ENCODE data around the gene ARHGAP19.

ARHGAP19 gene

DNA sequence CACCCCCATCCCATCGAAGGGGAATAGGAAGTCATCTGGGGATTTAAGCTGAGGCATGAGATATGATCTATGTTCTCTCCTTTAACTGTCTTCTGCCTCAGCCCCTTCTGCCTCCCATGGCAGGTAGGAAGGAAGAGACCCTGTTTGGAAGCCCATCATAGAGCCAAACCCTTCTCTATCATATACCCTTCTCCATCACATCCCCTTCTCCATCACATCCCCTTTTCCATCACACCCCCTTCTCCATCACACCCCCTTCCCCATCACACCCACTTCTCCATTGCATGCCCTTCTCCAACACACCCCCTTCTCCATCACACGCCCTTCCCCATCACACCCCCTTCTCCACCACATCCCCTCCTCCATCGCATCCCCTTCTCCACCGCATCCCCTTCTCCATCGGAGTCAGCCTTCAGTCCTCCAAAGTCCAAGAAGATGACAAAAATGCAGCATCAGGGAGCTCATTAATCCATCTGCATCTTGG is 99.4 kb downstream of the ARHGAP19 start:
- no peak for DNase-seq (ENCODE audit: low spot score)

DNA sequence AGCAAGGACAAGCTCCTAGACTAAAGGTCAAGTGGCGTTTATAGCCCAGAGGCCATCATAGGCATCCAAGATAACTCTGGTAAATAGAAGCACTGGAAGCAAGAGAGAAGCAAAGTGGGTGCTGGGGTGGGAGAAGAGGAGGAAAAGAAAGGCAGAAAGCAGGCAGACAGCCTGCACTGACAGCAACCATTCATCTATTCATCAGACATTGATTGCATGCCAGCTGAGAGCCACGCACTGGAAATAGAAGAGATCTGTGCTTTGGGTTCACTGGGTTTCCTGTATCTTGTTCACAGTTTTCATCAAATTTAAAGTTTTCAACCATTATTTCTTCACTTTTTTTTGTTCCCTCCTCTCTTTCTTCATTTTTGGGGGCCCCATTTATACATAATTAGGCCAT is 102.0 kb downstream of the ARHGAP19 start:
- no peak for DNase-seq (ENCODE audit: low spot score)

DNA sequence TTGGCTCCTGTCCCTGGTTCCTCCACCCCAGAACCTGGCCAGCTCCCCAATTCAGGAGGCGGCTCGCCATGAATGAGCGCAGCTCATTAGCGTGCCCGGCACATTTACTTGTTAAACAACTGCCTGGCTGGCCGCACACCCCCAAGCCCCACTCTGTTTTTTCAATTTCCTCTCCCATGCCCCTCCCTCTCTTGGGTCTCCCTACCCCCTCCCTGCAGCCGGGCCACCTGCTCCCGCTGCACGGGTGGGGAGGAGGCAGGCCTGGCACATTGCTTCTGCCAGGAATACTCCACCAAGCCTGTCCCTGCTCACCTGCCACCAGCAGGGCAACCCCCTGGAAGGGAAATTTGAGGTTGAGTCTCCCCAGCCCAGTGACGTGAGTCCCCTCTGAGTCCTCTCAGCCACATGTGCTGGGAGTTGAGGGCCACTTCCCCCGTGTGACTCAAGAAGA is 104.2 kb downstream of the ARHGAP19 start:
- DNase-seq (ENCODE audit: low spot score), result no peak

DNA sequence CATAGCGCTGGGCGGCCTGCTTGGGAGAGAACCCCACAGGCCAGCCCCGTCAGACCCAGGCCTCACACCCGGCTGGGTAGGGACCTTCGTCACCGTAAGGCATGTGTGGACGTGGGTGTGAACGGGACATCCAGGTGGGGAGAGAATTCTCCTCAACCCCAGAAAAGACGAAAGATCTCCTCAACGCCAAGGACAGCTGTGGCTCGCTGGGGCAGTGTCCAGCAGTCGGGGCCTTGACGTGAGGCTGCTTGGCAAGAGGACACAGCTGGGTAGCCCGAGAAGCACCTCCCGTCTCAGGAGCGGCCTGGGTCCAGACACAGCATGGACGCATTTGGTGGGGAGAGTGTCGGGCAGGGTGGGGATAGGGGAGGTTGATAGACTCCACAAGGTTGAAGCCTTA is 105.5 kb downstream of the ARHGAP19 start:
- DNase-seq (ENCODE audit: low spot score), result no peak

DNA sequence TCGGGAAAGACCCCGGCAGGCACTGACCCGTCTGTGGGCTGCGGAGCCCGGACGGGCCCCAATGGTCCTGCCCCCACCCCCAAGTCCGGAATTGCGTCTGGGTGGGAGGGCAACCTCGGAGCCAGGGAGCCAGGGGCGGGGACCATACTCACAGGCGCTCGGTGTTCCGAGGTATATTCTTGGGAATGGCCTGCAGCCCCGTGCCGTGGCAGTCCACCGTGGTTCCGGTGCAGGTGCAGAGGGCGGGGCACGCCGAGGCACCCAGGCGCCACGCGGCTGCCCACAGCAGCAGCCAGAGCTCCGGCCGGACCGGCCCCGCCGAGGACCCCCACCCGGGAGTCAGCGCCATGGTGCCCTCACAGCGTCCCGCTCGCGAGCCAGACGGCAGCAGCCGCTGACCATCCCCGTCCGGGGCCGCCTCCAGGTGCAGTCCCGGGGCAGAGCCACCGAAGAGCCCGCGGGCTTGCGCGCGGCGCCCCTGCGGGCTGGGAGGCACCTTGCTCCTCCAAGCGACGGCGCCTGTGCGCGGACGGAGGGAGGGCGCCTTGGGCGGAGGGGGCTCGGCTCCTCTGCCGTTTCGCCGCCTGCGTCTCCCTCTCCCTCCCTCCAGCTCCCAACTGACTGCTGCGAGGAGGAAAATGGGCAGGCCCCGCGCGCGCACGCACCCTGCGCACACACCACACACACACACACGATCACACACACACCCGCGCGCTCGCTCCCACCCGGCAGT is 106.9 kb downstream of the ARHGAP19 start, which contains the start of gene SLIT1:
SLIT1 (minus strand) TSS at position 634 of the 733 bp plus-strand sequence; CDS start at position 349, 285 bp downstream.
- no peak for DNase-seq (ENCODE audit: low spot score)

DNA sequence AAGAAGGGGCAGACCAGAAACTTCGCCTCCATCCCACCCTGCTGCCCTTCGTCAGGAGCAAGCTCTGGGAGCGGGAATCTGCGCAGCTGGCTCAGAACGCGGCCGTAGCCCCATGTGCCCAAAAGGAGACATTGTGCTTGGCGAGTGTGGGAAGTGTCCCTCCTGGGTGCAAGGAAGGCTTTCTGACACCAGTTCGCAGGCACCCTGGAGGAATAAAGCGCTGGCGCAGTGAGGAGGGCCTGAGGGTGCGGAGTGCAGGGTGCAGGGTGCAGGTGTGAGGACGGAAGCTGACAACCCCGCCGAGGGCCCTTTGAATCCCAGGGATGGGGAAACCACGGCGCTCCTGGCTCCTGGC is 107.5 kb downstream of the ARHGAP19 start:
- no peak for DNase-seq (ENCODE audit: low spot score)

DNA sequence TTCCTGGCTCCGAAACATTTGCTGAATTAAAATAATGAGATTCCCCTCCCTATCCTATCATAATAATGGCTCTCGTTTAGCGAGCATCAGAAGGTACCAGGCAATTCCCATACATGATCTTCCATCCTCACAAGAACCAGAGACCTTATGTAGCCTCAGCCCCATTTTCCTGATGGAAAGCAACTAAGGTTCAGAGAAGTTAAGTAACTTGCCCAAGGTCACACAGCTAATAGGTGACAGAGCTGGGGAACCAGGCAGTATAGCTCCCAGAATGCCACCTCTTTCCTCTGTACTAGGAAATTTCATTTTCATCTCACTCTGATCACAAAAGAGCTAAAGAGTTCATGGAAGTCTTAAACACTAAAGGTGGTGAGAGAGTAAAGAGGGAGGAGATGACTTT is 109.1 kb downstream of the ARHGAP19 start:
- DNase-seq (ENCODE audit: low spot score), result no peak

DNA sequence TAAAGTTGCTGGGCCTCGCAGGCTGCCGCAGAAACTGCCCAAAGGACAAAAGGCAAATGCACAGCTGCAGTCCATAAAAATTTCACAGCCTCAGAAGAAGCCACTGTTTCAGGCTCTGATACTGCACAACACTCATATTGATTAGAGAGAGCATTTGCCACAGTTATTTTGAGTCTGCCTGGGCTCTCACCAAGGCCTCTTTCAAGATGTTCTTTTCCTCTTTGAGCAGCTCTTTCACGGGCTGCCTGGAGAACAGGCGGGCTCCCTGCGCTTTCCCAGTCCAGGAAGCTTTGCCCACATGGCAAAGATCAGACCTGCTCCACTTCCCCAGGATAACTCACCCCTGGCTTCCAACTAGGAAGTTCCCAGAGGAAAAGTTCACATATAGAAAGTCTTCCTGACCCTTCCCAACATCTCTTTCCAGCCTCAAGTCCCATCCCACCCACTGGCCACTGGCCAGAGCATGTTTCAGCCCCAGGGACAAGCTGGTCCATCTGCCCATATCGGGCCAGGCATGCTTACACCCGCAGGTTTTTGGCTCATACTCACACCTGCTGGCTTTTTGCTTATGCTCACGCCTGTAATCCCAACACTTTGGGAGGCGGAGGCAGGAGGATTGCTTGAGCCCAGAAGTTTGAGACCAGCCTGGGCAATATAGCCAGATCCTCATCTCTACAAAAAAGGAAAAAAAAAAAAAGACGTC is 110.0 kb downstream of the ARHGAP19 start:
- DNase-seq (ENCODE audit: low spot score), result no peak

DNA sequence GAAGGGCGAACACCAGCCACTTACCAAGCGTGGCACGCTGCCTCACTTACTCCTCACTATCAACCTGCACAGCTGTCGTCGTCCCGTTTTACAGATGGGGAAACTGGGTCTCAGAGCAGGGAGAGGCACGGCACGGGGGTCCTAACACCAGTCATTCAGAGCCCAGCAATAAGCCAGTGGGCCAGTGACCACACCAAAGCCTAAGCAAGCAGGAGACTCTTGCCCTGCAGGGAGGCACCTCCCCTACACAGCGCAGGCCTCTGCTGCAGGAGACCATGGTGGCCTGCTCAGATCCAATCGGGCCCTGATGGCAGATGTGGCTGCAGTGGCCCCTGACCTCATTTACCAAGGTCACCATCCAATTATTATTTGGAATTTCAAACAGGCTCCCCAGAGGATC is 111.5 kb downstream of the ARHGAP19 start:
- DNase-seq (ENCODE audit: low spot score), result no peak

DNA sequence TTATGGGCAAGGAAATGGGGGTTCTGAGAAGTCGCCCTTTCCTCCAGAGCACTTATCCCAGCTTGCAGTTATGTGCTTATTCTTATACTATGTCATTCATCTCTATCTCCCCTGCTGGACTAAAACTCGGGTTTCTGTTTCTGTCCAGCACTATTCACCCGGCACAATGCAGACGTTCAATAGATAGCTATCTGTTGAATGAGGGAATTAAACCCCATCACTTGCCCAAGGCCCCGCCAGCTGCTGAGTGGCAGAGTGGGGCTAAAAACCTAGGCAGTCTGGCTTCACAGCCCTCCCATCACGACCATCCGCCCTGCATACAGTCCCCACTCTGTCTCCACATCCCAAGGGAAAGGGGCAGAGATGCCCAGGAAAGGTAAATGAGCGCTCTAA is 112.1 kb downstream of the ARHGAP19 start:
- DNase-seq (ENCODE audit: low spot score), result no peak

DNA sequence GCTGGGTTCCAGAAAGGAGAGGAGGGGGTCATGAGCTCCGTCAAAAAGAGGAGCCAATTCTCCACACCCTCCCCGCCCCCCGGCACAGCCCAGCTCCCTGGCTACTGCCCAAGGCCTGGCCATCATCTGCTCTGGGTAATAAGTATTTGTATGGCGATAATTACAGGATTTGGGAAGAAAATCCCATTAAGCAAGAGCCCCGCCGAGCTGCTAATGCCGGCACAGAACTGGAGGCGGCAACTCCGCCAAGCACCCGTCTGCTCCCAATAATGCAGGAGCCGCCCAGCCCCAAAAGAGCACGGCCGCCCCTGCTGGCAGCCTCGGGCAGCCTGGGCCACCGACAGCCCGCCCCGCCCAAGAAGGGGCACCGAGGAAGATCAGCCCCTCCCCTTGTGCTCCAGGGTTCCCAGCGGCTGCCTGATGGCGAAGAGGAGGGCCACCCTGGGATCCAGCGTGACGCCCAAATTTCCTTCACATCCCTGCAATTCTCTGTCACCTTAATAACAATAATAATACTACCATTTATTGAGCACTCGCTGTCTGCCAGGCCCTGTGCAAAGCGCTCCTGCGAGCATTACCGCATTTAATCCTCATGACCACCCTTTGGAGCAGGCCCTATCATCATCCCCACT is 112.6 kb downstream of the ARHGAP19 start:
- DNase-seq (ENCODE audit: low spot score), result no peak

DNA sequence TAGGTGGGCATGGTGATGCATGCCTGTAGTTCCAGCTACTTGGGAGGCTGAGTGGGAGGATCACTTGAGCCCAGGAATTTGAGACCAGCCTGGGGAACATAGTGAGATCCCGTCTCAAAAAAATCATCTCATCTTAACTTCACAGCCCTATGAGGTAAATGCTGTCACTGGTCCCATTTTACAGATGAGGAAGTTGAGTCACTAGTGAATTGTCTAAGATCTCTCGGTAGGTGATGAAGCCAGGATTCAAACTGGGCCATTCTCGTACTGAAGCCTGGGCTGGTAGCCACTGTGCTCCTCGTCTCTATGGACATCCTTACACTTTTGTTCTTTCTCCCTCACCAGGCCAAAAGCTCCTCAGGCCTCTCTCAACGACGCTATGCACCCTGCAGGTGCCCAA is 113.1 kb downstream of the ARHGAP19 start:
- no peak for DNase-seq (ENCODE audit: low spot score)

DNA sequence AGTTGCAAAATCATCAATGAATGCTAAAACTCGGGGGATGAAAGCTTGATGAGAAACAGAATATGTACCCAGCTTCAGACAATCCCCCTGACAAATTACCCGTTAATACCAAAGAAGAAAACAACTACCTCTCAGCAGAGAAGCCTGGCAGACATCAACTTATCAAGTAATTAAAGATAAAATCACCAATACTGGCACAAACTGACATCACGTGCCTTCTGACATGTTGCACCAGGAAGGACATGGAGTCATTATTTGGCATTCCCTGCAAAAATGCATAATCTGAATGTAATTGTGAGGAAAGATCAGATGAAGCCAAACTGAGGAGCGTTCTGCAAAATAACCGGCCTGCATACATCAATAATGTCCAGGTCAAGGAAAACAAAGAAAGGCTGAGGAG is 114.4 kb downstream of the ARHGAP19 start:
- no peak for DNase-seq (ENCODE audit: low spot score)

DNA sequence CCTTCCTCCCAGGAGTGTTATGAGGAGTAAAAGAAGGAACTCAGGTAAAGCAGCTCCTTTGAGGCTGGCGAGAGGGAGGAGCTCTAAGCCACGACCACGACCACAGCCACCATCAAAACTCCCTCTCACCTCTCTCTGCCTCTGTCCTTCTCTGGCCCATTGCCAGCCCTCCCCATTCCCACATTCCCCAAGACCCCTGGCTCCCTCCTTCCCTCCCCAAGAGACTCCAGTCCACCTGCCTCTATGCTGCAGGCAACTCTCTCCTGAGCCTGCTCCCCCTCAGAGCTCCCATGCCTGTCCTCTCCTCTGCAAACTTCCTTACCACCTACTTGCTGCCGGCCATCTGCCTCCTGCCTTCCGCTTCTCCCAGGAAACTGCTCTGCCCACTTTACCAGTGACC is 116.2 kb downstream of the ARHGAP19 start:
- no peak for DNase-seq (ENCODE audit: low spot score)

DNA sequence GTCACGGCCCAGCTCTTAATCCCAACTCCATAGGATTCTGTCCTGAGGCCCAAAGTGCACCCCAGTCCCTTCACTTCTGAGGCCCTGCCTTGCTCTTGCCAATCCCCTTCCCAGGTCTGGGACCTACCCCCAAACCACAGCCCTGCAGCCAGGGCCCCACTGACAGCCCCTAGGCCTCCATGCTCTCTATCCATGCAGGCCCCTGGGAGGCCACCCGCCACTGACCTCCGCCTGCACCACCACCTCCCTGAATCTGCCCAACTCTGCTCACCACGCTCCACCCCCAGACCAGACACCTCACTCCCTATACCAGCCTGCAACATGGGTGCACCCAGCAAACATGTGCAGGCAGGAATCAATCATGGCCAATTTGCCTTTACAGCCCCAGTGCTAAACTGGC is 116.9 kb downstream of the ARHGAP19 start:
- DNase-seq (ENCODE audit: low spot score), result no peak

DNA sequence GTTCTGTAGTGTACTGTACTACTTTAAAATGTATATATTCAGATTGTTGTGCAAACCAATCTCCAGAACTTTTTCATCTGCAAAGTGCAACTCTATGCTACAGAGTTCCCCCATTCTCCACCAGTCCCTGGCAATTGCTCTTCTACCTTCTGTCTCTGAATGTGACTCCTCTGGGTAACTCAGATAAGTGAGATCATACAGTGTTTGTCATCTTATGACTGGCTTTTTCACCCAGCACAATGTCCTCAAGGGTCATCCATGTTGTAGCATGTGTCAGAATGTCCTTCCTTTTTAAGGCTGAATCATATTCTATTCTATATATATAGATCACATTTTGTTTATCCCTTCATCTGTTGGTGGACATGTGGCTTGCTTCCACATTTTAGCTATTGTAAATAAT is 117.5 kb downstream of the ARHGAP19 start:
- no peak for DNase-seq (ENCODE audit: low spot score)

DNA sequence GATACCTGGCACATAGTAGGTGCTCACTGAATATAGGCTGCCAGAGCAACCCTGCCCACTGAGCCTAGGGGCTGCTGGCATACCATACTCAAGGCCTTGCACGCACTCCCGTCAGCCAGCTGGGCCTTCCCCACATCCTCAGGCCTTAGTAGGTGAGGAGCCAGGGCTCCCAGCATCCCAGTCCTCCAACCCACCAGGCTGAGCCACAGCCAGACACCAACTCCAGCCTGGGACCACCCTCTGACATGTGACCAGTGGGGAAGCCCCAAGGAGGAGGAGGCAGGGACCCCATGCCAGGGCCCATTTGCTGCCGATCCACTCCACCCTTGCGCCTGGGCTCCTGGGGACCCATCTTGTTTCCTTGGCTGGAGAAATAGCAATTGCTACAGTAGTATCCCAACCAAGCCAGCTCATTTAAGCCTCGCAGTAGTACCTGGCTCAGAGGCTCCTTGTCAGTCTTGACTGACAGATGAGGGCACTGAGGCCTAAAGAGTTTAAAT is 118.1 kb downstream of the ARHGAP19 start:
- no peak for DNase-seq (ENCODE audit: low spot score)

DNA sequence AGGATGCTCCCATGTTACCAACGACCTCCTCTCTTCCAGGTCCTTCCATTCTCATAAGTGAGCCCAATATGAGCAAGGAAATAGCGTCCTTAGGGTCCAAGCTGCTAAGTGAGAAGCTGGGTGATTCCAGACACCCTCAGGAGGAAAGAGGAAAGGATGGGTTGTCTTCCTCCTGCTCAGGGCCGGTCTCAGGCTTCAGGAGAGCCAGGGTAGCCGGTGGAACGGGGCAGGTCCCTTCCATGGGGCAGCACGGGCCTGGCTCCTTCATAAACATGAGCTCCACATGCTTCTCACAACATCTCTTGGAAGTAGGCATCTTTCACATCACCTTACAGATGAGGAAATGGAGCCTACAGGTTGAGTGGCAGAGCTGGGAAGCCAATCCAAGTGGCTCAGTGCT is 119.4 kb downstream of the ARHGAP19 start:
- no peak for DNase-seq (ENCODE audit: low spot score)
